HEK293 (cell line): ENCODE measurements around the gene ITPA.

Experiments
- ZBTB1 ChIP-seq: fragments of 450-650 bp; formaldehyde crosslinking; IDR thresholded peaks from 2 replicates; pipeline ENCODE4 v1.5.1; 2016; ENCODE audit warnings: missing biosample characterization, missing genetic modification characterization
- ZNF274 ChIP-seq, 2 experiments: fragments of 200-500 bp in 1 of 2; fragments of 450-650 bp in 1 of 2; sonication (Bioruptor generic) in 1 of 2; formaldehyde crosslinking in 1 of 2; IDR thresholded peaks; 2 replicates each; pipeline versions ENCODE4 v1.5.1 to v1.6.1; 2014 to 2016; ENCODE audit warnings: borderline replicate concordance in 1 of 2, inconsistent platforms in 1 of 2, low read length in 1 of 2, missing biosample characterization in 1 of 2, missing genetic modification characterization in 1 of 2
- TF ChIP-seq, protein P1 (sequence below): fragments of 450-650 bp; formaldehyde crosslinking; IDR thresholded peaks from 2 replicates; pipeline ENCODE4 v1.5.1; 2016; ENCODE audit warnings: missing biosample characterization, missing genetic modification characterization
- TF ChIP-seq, protein P2 (sequence below): fragments of 450-650 bp; formaldehyde crosslinking; IDR thresholded peaks from 2 replicates; pipeline ENCODE4 v1.5.1; 2016; ENCODE audit warnings: missing biosample characterization, missing genetic modification characterization

DNA sequence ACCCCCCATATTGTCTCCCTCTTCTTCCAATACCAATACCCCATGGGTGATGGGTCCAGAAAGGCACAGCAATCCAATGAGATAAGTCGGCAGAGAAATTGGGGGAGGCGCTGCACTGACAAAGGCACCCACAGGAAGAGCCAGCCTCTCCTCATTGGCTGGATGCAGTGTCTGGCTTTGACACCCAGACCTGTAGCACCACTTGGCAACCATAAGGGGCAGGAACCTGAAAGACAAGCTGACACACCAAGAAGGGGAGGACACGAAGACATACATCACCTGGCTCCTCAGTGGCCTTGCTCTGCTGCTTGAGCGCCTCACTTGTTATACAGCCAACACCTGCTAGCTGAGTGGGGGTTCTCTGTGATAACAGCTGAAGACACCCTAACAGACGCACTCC is 49.1 kb downstream of the ITPA start:
- TF ChIP-seq ZNF274 (IDR thresholded peaks at IDR 0.05; ENCODE audit: low read length) (no peak), ZNF274 (tag by site-specific recombination; IDR thresholded peaks at IDR 0.05; ENCODE audit: borderline replicate concordance) (no peak), ZBTB1 (no peak)
- TF ChIP-seq, protein P1, sequence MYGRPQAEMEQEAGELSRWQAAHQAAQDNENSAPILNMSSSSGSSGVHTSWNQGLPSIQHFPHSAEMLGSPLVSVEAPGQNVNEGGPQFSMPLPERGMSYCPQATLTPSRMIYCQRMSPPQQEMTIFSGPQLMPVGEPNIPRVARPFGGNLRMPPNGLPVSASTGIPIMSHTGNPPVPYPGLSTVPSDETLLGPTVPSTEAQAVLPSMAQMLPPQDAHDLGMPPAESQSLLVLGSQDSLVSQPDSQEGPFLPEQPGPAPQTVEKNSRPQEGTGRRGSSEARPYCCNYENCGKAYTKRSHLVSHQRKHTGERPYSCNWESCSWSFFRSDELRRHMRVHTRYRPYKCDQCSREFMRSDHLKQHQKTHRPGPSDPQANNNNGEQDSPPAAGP (tag by site-specific recombination), result no peak
- TF ChIP-seq, protein P2, sequence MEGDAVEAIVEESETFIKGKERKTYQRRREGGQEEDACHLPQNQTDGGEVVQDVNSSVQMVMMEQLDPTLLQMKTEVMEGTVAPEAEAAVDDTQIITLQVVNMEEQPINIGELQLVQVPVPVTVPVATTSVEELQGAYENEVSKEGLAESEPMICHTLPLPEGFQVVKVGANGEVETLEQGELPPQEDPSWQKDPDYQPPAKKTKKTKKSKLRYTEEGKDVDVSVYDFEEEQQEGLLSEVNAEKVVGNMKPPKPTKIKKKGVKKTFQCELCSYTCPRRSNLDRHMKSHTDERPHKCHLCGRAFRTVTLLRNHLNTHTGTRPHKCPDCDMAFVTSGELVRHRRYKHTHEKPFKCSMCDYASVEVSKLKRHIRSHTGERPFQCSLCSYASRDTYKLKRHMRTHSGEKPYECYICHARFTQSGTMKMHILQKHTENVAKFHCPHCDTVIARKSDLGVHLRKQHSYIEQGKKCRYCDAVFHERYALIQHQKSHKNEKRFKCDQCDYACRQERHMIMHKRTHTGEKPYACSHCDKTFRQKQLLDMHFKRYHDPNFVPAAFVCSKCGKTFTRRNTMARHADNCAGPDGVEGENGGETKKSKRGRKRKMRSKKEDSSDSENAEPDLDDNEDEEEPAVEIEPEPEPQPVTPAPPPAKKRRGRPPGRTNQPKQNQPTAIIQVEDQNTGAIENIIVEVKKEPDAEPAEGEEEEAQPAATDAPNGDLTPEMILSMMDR (tag by site-specific recombination), result no peak
